GM06990 (cell line): ENCODE data around the gene GMPR.
A peak's percentile ranks its signal among the peaks of the same experiment; 100 is the strongest.

ENCODE experiments used
- DNase-seq: peaks from one replicate; pipeline ENCODE4 v3.0.0-alpha.2; 2011; ENCODE audit not compliant: insufficient read length; ENCODE audit errors: extremely low read depth
- H3K27me3 ChIP-seq: replicated peaks from 2 replicates; pipeline ENCODE4 v1.6.0; 2011; ENCODE audit warnings: low read length; ENCODE audit not compliant: control insufficient read depth, insufficient read depth
- H3K36me3 ChIP-seq: 2 replicates; pipeline ENCODE4 v1.5.1; 2011; ENCODE audit warnings: low read length; ENCODE audit not compliant: control insufficient read depth, insufficient read depth
- H3K4me3 ChIP-seq: replicated peaks from 2 replicates; pipeline ENCODE4 v1.5.1; 2011; ENCODE audit warnings: low read depth, mild to moderate bottlenecking, control low read depth, low read length
- TF ChIP-seq, protein P1 (sequence below): IDR thresholded peaks from 2 replicates; pipeline ENCODE4 v1.5.1; 2011; ENCODE audit warnings: low read length, control low read depth, mild to moderate bottlenecking, inconsistent platforms; ENCODE audit not compliant: insufficient read depth, poor library complexity, severe bottlenecking

GMPR gene

DNA sequence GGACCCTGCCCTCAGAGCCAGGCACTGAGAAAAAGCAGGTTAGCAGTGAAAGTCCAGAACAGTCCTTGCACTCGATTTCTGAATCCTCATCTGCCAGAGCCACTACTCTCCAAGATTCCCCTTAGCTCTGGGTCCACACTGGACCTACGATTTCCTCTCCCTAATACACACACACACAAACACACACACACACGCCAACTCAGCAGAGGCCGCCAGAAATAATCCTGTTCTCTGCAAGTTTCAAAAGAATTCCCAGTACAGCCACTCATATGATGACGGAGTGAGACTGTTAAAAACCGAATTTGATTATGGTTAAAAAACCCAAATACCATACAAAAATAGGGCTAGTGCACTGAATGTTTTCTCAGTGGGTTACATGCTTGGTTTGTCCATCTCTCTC, 90.8 kb downstream of the GMPR start:
- no peak for DNase-seq
- Histone ChIP-seq H3K36me3 (peaks cover 6% of the 10 kb centered on the region; the same call in 1 of the 2 replicates), H3K27me3 (no peaks in the 10 kb centered on the region), H3K4me3 (no peak overlapping the region)
- TF ChIP-seq, protein P1, sequence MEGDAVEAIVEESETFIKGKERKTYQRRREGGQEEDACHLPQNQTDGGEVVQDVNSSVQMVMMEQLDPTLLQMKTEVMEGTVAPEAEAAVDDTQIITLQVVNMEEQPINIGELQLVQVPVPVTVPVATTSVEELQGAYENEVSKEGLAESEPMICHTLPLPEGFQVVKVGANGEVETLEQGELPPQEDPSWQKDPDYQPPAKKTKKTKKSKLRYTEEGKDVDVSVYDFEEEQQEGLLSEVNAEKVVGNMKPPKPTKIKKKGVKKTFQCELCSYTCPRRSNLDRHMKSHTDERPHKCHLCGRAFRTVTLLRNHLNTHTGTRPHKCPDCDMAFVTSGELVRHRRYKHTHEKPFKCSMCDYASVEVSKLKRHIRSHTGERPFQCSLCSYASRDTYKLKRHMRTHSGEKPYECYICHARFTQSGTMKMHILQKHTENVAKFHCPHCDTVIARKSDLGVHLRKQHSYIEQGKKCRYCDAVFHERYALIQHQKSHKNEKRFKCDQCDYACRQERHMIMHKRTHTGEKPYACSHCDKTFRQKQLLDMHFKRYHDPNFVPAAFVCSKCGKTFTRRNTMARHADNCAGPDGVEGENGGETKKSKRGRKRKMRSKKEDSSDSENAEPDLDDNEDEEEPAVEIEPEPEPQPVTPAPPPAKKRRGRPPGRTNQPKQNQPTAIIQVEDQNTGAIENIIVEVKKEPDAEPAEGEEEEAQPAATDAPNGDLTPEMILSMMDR, result no peak

DNA sequence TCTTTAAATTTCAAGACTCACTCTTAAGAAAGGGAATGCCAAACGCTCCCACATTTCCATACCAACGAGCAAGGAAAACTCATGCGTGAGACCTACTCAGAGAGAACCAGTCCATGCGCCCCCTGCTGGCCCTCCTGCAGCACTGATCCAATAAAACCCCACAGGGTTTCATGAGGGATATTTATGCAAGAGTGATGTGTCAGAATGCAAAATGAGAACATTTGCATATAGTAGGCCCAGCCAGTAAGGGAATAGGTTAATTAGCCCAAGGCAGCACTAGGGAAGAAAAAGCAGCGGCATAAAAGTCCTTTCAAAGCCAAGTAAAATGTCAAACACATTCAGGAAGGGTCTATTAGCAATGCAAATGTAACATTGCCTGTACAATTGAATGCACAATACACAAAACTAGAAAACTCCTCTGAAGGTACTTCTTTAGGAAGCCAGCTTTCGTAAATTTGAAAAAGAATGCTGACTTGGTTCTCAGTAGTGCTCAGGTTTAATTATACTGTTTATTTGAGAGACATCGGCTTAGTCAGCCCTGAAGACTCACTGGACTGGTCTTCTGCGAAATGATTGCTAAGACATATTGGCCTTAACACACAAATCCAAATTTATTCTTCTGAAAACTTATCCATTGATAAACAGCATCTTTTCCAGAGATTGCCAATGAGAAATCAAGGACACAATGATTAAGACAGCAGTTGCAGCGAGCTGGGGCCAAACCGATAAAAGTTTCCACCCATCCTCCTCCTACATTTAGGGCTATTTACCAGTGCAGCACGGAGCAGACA, 93.2 kb downstream of the GMPR start:
- Histone ChIP-seq H3K4me3 (peak overlapping the region; percentile 6; the same call in 1 of the 2 replicates), H3K36me3 (peaks cover 6% of the 10 kb centered on the region), H3K27me3 (no peaks in the 10 kb centered on the region)
- TF ChIP-seq, protein P1, result peak; percentile 94
- no peak for DNase-seq

DNA sequence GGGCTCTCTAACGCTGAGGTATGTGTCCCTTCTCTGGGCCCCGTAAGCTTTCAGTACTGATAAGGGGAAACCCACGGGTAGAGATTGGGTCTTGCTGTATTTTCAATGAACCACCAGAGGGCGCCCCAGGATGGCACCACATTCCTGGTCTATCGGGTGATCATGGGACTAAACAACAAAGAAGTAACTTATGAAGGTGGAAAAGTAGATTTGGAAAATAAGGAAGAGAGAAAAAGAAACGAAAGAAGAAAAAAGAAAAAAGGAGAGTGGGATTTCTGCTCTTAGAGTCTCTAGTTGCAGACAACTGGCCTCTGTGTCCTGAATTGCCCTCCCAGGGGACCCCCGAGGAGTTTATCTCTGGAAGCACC, 93.8 kb downstream of the GMPR start:
- H3K27me3 ChIP-seq, result no peaks in the 10 kb centered on the region
- TF ChIP-seq, protein P1, result peak; percentile 83
- peaks cover 2% of the 10 kb centered on the region; the same call in 1 of the 2 replicates for H3K36me3 ChIP-seq
- H3K4me3 ChIP-seq, result no peak overlapping the region
- peak; percentile 62 for DNase-seq

DNA sequence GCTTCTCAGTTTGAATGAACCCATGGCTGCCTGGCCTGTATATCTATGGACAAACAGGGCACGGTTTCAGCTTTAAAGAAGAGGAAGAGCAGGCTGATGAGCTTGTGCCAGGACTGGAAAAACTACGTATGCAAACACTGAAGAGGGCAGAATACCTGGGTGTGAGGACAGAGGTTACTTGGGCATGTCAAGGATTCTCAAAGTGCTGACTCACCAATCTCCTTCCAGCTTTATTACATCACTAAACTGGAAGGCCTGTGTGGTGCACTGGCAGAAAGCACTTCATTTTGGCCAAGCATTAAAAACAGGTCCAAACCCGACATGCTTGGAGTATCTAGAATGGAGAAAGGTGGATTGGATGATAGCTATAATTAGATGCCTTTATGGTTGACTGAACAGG, 95.2 kb downstream of the GMPR start:
- Histone ChIP-seq H3K4me3 (no peak overlapping the region), H3K36me3 (no peaks in the 10 kb centered on the region; the same call in 1 of the 2 replicates), H3K27me3 (no peaks in the 10 kb centered on the region)
- TF ChIP-seq, protein P1, result no peak
- no peak for DNase-seq

DNA sequence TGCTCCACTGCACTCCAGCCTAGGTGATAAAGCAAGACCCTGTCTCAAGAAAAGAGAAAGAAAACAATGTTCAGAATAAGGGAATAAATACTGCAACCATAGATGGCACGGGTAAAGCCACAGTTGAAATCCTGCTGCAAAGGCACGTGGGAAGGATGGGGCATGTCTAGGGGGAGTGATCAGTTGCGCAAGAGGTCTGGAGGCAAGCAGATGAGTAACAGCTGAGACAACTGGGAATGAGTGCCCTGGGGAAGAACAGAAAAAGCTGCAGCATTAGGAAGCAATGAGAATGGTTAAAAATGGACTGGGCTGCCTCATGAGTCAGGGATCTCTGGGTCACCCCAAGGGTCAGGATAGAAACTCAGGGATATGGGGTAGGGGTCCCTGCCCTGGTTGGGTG, 96.3 kb downstream of the GMPR start:
- Histone ChIP-seq H3K27me3 (no peaks in the 10 kb centered on the region; the same call in 1 of the 2 replicates), H3K4me3 (no peak overlapping the region), H3K36me3 (no peaks in the 10 kb centered on the region; the same call in 1 of the 2 replicates)
- DNase-seq, result no peak
- TF ChIP-seq, protein P1, result no peak

DNA sequence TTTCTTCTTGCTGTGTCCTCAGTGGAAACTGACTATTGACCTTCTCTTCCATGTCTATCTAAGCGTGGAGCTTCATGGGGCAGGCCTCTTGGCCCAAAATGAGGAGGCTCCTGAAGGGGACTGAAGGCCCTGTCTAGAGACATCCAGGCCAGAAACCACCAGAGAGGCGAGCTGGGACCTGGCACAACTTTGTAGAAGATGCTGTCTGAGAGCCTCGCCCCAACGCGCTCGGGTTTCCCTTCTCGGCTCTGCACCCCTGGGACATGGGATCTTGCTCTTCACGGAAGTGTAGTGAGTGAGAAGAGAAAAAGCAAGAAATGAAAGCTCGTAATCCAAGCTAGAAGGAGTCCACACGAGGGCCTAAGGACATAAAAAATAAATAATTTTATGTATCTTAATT, 96.8 kb downstream of the GMPR start:
- Histone ChIP-seq H3K27me3 (no peaks in the 10 kb centered on the region; the same call in 1 of the 2 replicates), H3K36me3 (no peaks in the 10 kb centered on the region; the same call in 1 of the 2 replicates), H3K4me3 (no peak overlapping the region)
- DNase-seq, result no peak
- TF ChIP-seq, protein P1, result no peak
